SHP77 (cell line): ENCODE measurements around the gene PLA2G4E.

Source experiments
- DNase-seq, 2 experiments: peaks; one replicate each; lab custom pipeline; 2025; lab: John Stamatoyannopoulos, UW

Gene PLA2G4E

GRCh38 chr15:41993472-41994170 lies 27.2 kb downstream of the PLA2G4E start:
- DNase-seq: peak; percentile 5 to 15

GRCh38 chr15:41992803-41993190 lies 28.0 kb downstream of the PLA2G4E start:
- DNase-seq: no peak

GRCh38 chr15:41992151-41992802 lies 28.6 kb downstream of the PLA2G4E start:
- DNase-seq: no peak

- no peak for DNase-seq
Observed at GRCh38 chr15:41990691-41991090, 30.2 kb downstream of the PLA2G4E start.

- DNase-seq: no peak
Observed at GRCh38 chr15:41990243-41990605, 30.6 kb downstream of the PLA2G4E start.

- DNase-seq: peak; percentile 26 to 64
Observed at GRCh38 chr15:41989573-41990242, 31.1 kb downstream of the PLA2G4E start.

- no peak for DNase-seq
Observed at GRCh38 chr15:41988896-41989572, 31.8 kb downstream of the PLA2G4E start.

- no peak for DNase-seq
Observed at GRCh38 chr15:41987925-41988275, 32.9 kb downstream of the PLA2G4E start.

- no peak for DNase-seq
Observed at GRCh38 chr15:41987246-41987924, 33.5 kb downstream of the PLA2G4E start.

GRCh38 chr15:41985236-41986160 lies 35.3 kb downstream of the PLA2G4E start:
- DNase-seq: no peak

GRCh38 chr15:41984622-41985021 lies 36.2 kb downstream of the PLA2G4E start:
- no peak for DNase-seq

- no peak for DNase-seq
Observed at GRCh38 chr15:41983621-41984571, 36.9 kb downstream of the PLA2G4E start.

GRCh38 chr15:41983221-41983620 lies 37.6 kb downstream of the PLA2G4E start:
- DNase-seq: no peak

- DNase-seq: no peak
Observed at GRCh38 chr15:41982133-41982930, 38.5 kb downstream of the PLA2G4E start.

- DNase-seq: no peak
Observed at GRCh38 chr15:41981371-41982132, 39.3 kb downstream of the PLA2G4E start.

- no peak for DNase-seq
Observed at GRCh38 chr15:41980654-41981323, 40.1 kb downstream of the PLA2G4E start.

- no peak for DNase-seq
Observed at GRCh38 chr15:41979493-41980266, 41.2 kb downstream of the PLA2G4E start.
